Epithelial cell of proximal tubule (primary cell): ENCODE data around the gene IL3RA. TPM values are rescaled to one million over a fixed set of nuclear protein-coding genes. Genes with fewer than 3 reads are reported as not detected.
"Not testable (repeated sequence)": the region's sequence is repeated elsewhere in the genome, so short reads cannot be mapped to it uniquely, and the experiment has no call there.

ENCODE experiments used
- DNase-seq: peaks from one replicate; pipeline ENCODE4 v3.0.0-alpha.2; 2011; ENCODE audit warnings: low read depth
- H3K4me3 ChIP-seq: 2 replicates; pipeline ENCODE4 v1.5.1; 2011; ENCODE audit warnings: low read depth, mild to moderate bottlenecking, low read length
- total RNA-seq: library from RNA; depleted of rRNA; stranded (reverse); fragments of >200 nt; gene quantifications from 2 replicates; pipeline ENCODE4 v1.2.3, GENCODE V29; 2015
- TF ChIP-seq, protein P1 (sequence below): conservative IDR thresholded peaks from 2 replicates; pipeline ENCODE4 v1.5.1; 2012; ENCODE audit warnings: low read depth, mild to moderate bottlenecking, low read length

Gene IL3RA
- total RNA-seq, 1 donor from 2014 or later = not detected

DNA sequence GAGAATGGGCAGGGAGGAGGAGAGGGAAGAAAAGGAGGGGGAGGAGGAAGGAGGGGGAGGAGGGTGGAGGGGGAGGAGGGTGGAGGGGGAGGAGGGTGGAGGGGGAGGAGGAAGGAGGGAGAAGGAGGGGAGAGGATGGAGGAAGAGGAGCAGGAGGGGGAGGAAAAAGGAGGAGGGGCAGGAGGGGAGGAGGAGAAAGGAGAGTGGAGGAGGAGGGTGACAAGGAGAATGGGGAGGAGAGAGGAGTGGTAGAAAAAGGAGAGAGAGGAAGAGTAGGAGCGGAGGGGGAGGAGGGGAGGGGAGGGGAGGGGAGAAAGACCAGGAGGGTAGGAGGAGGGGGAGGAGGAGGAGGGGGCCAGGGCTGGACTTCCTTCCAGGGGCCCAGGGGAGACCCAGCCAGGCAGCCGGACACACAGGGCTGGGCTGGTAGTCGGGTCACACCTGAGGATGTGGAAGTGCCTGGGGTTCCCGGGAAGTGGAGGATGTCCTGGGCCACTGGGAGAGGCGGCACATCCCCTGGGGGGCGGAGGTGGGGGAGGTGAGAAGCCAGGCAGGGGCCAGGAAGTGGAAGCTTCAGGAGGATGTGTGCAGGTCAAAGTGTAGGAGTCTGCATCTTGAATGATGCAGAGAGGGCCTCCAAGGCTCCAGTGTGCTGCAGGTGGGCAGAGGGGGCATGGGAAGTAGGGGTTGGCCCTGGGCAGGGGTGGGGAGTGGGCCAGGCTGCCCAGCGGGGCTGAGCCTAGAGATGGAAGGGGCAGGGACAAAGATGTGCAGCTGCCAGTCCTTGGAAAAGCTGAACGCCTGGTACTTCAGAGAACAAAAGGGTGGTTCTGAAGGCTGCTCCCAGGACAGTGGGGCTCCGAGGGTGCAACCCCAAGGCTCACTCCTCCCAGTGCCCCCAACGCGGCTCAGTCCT is 18.8 kb downstream of the IL3RA start:
- DNase-seq = no peak
- TF ChIP-seq, protein P1, sequence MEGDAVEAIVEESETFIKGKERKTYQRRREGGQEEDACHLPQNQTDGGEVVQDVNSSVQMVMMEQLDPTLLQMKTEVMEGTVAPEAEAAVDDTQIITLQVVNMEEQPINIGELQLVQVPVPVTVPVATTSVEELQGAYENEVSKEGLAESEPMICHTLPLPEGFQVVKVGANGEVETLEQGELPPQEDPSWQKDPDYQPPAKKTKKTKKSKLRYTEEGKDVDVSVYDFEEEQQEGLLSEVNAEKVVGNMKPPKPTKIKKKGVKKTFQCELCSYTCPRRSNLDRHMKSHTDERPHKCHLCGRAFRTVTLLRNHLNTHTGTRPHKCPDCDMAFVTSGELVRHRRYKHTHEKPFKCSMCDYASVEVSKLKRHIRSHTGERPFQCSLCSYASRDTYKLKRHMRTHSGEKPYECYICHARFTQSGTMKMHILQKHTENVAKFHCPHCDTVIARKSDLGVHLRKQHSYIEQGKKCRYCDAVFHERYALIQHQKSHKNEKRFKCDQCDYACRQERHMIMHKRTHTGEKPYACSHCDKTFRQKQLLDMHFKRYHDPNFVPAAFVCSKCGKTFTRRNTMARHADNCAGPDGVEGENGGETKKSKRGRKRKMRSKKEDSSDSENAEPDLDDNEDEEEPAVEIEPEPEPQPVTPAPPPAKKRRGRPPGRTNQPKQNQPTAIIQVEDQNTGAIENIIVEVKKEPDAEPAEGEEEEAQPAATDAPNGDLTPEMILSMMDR = no peak
- H3K4me3 ChIP-seq = no peak overlapping the region

DNA sequence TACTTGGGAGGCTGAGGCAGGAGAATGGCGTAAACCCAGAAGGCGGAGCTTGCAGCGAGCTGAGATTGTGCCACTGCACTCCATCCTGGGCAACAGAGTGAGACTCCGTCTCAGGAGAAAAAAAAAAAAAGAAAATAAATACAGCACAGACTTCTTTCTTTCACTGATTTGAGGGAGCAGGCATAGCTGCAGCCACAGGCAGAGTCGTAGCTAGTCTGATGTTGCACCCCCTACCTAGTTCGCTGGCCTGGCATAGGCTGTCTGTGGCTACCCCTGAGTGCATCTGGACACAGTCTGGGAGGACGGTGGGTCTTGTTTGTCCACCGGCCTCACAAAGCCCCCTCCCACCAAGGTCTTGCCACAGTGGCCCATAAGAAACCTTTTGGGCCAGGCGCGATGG is 21.4 kb downstream of the IL3RA start:
- DNase-seq = no peak
- no peak overlapping the region for H3K4me3 ChIP-seq
- TF ChIP-seq, protein P1 = no peak

DNA sequence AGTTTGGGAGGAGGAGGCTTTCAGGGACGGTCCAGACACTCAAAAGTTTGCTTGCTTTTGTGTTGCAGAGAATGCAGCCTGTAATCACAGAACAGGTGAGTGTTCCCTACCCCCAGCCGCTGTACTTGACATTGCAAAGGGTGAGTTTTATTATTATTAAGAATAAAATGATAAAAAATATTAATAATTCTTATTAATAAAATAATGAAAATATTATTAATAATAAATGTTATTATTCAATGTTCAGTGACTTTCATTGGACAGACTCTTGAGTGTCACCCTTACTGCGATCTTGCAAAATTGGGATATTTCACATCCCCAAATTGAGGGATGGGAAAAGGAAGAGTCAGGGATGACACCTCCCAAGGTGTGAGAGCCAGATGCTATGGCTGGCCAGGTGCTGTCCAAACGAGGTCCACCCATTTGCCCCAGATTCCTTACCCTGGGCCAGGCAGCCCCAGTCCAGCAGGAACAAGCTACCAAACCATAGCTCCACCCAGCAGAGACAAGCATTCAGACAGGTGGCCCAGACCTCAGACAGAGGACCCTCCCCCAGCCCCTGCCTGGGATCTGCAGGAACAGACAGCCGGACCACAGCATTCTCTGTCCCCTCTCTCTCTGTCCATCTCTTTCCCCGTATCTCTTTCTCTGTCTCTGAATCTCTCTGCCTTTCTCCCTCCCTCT is 22.4 kb downstream of the IL3RA start:
- H3K4me3 ChIP-seq = no peak overlapping the region
- DNase-seq = no peak
- TF ChIP-seq, protein P1 = no peak

DNA sequence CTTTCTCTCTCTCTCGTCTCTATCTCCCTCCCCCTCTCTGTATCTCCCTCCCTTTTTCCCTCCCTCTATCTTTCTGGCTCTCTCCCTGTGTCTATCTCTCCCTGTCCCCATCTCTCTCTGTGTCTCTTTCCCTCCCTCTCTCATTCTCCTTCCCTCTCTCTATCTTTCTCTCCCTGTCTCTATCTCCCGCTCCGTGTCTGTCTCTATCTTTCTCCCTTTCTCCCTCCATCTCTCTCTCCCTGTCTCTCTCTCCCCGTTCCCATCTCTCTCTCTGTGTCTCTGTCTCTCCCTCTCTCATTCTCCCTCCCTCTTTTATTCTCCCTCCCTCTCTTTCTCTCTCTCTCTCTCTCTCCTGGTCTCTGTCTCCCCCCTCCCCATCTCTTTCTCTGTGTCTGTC is 22.9 kb downstream of the IL3RA start:
- TF ChIP-seq, protein P1 = no peak
- DNase-seq = no peak
- no peak overlapping the region for H3K4me3 ChIP-seq

DNA sequence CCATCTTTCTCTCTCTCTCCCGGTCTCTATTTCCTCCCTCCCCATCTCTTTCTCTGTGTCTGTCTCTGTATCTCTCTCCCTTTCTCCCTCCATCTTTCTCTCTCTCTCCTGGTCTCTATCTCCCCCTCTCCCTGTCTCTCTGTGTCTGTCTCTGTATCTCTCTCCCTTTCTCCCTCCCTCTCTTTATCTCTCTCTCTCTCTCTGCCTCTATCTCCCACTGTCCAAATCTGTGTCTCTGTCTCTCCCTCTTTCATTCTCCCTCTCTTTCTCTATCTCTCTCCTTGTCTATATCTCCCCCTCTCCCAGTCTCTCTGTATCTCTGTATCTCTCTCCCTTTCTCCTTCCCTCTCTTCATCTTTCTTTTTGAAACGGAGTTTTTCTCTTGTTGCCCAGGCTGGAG is 23.6 kb downstream of the IL3RA start:
- H3K4me3 ChIP-seq = no peak overlapping the region
- no peak for DNase-seq
- TF ChIP-seq, protein P1 = no peak

DNA sequence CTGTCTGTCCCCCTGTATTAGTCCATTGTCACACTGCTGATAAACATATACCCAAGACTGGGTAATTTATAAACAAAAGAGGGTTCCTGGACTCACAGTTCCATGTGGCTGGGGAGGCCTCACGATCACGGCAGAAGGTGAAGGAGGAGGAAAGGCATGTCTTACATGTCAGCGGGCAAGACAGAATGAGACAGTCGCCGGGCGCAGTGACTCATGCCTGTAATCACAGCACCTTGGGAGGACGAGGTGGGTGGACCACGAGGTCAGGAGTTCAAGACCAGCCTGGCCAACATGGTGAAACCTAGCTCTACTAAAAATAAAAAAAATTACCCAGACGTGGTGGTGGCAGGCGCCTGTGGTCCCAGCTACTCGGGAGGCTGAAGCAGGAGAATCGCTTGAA is 24.7 kb downstream of the IL3RA start:
- TF ChIP-seq, protein P1 = no peak
- DNase-seq = no peak
- no peak overlapping the region for H3K4me3 ChIP-seq

DNA sequence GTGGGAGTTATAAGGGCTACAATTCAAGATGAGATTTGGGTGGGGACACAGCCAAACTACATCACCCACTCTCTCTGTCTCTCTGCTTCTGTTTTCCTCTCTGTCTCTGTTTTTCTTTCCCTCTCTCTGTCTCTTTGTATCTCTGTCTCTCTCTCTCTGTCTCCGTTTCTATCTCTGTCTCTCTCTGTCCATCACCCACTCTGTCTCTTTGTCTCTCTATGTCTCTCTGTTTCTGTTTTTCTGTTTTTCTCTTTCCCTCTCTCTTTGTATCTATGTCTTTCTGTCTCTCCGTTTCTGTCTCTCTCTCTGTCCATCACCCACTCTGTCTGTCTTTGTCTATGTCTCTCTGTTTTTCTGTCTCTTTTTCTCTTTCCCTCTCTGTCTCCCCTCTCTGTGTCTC is 25.3 kb downstream of the IL3RA start:
- H3K4me3 ChIP-seq = no peak overlapping the region
- TF ChIP-seq, protein P1 = no peak
- DNase-seq = no peak

DNA sequence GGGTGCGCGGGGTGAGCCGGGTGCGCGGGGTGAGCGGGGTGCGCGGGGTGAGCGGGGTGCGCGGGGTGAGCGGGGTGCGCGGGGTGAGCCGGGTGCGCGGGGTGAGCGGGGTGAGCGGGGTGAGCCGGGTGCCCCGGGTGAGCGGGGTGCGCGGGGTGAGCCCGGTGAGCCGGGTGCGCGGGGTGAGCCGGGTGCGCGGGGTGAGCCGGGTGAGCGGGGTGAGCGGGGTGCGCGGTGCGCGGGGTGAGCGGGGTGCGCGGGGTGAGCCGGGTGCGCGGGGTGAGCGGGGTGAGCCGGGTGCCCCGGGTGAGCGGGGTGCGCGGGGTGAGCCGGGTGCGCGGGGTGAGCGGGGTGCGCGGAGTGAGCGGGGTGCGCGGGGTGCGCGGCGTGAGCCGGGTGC is 29.8 kb downstream of the IL3RA start:
- not testable (repeated sequence) for H3K4me3 ChIP-seq, DNase-seq
